Measurements from ENCODE around the gene OGFOD3. TPM values are rescaled to one million over a fixed set of nuclear protein-coding genes. Genes with fewer than 3 reads are reported as not detected.
A peak's percentile ranks its signal among the peaks of the same experiment; 100 is the strongest.

The OGFOD3 gene
- total and polyA plus RNA-seq, 3 experiments from 2014 or later = 27.9 to 29.9 (median 28.4) TPM

GRCh38 chr17:82405051-82405450 is 13.3 kb downstream of the OGFOD3 start:
- Histone ChIP-seq H3K27me3 (ENCODE audit: insufficient read depth, low read length, poor library complexity, severe bottlenecking) (no peaks in the 10 kb centered on the region), H3K36me3 (ENCODE audit: insufficient read depth, low read length) (peaks cover 11% of the 10 kb centered on the region), H3K27ac (ENCODE audit: low read depth, low read length) (no peak overlapping the region), H3K4me1 (ENCODE audit: insufficient read depth, low read length) (peaks cover 14% of the 10 kb centered on the region), H3K4me3 (ENCODE audit: low read length) (no peak overlapping the region), H3K9me3 (ENCODE audit: low read length) (no peaks in the 10 kb centered on the region)
- peaks cover 0 to 44% (median 10%) of the 10 kb centered on the region in 3 donors for H3K36me3 Mint-ChIP-seq
- no peak overlapping the region for H3K4me3 Mint-ChIP-seq
- H3K4me1 Mint-ChIP-seq = peaks cover 12 to 20% (median 14%) of the 10 kb centered on the region in 3 donors
- no peak for DNase-seq
- H3K27ac Mint-ChIP-seq = no peak overlapping the region
- H3K9me3 Mint-ChIP-seq = no peaks in the 10 kb centered on the region
- H3K27me3 Mint-ChIP-seq = no peaks in the 10 kb centered on the region
- POLR2A ChIA-PET = no interaction called here
- CTCF ChIA-PET = no interaction called here

- Histone ChIP-seq H3K36me3 (ENCODE audit: insufficient read depth, low read length) (peaks cover 11% of the 10 kb centered on the region), H3K4me3 (ENCODE audit: low read length) (no peak overlapping the region), H3K27ac (ENCODE audit: low read depth, low read length) (no peak overlapping the region), H3K4me1 (ENCODE audit: insufficient read depth, low read length) (peaks cover 14% of the 10 kb centered on the region), H3K27me3 (ENCODE audit: insufficient read depth, low read length, poor library complexity, severe bottlenecking) (no peaks in the 10 kb centered on the region), H3K9me3 (ENCODE audit: low read length) (no peaks in the 10 kb centered on the region)
- Mint-ChIP-seq H3K27ac (peak overlapping the region in 1 of 8 donors; percentile 33), H3K27me3 (no peaks in the 10 kb centered on the region), H3K36me3 (peaks cover 0 to 40% (median 7%) of the 10 kb centered on the region in 3 donors), H3K4me3 (no peak overlapping the region), H3K4me1 (peaks cover 11 to 20% (median 14%) of the 10 kb centered on the region in 3 donors), H3K9me3 (no peaks in the 10 kb centered on the region)
- no peak for DNase-seq
- ChIA-PET POLR2A (no interaction called here), CTCF (no interaction called here)
Measured at GRCh38 chr17:82403662-82404660, 14.4 kb downstream of the OGFOD3 start.

- ChIA-PET POLR2A (no interaction called here), CTCF (interaction anchor here (1.6 kb wide), 1 partner anchor 15 kb away, joined by 3 read pairs; the partner anchor contains the start of gene HEXD)
- no peaks in the 10 kb centered on the region for H3K27me3 Mint-ChIP-seq
Measured at GRCh38 chr17:82402865-82403264, 15.5 kb downstream of the OGFOD3 start.

GRCh38 chr17:82400830-82401229 is 17.6 kb downstream of the OGFOD3 start:
- H3K27ac Mint-ChIP-seq = peak overlapping the region; percentile 14 to 95 (median 64)
- Histone ChIP-seq H3K27ac (ENCODE audit: low read depth, low read length) (no peak overlapping the region), H3K36me3 (ENCODE audit: insufficient read depth, low read length) (peaks cover 11% of the 10 kb centered on the region), H3K9me3 (ENCODE audit: low read length) (no peaks in the 10 kb centered on the region), H3K4me1 (ENCODE audit: insufficient read depth, low read length) (peaks cover 14% of the 10 kb centered on the region), H3K27me3 (ENCODE audit: insufficient read depth, low read length, poor library complexity, severe bottlenecking) (no peaks in the 10 kb centered on the region), H3K4me3 (ENCODE audit: low read length) (peak overlapping the region; percentile 43)
- H3K4me1 Mint-ChIP-seq = peaks cover 11 to 17% (median 14%) of the 10 kb centered on the region in 3 donors
- no peaks in the 10 kb centered on the region for H3K27me3 Mint-ChIP-seq
- DNase-seq = peak; percentile 29 to 63 (median 41)
- no peaks in the 10 kb centered on the region for H3K9me3 Mint-ChIP-seq
- POLR2A ChIA-PET = interaction anchor here (0.7 kb wide), 1 partner anchor 204 kb away, joined by 4 read pairs; no protein-coding TSS in a partner anchor
- CTCF ChIA-PET = no interaction called here
- H3K4me3 Mint-ChIP-seq = peak overlapping the region; percentile 21 to 94 (median 82)
- H3K36me3 Mint-ChIP-seq = peaks cover 0 to 32% (median 6%) of the 10 kb centered on the region in 3 donors

More at GRCh38 chr17:82402865-82403264, 15.5 kb downstream of the OGFOD3 start:
- Mint-ChIP-seq H3K9me3 (no peaks in the 10 kb centered on the region), H3K36me3 (peaks cover 0 to 33% (median 6%) of the 10 kb centered on the region in 3 donors), H3K4me3 (no peak overlapping the region), H3K27ac (no peak overlapping the region), H3K4me1 (peaks cover 11 to 20% (median 14%) of the 10 kb centered on the region in 3 donors)
- Histone ChIP-seq H3K27ac (ENCODE audit: low read depth, low read length) (no peak overlapping the region), H3K4me1 (ENCODE audit: insufficient read depth, low read length) (peaks cover 14% of the 10 kb centered on the region), H3K36me3 (ENCODE audit: insufficient read depth, low read length) (peaks cover 11% of the 10 kb centered on the region), H3K9me3 (ENCODE audit: low read length) (no peaks in the 10 kb centered on the region), H3K4me3 (ENCODE audit: low read length) (no peak overlapping the region), H3K27me3 (ENCODE audit: insufficient read depth, low read length, poor library complexity, severe bottlenecking) (no peaks in the 10 kb centered on the region)
- no peak for DNase-seq

GRCh38 chr17:82400206-82400605 is 18.2 kb downstream of the OGFOD3 start:
- Histone ChIP-seq H3K4me1 (ENCODE audit: insufficient read depth, low read length) (peaks cover 14% of the 10 kb centered on the region), H3K4me3 (ENCODE audit: low read length) (no peak overlapping the region), H3K9me3 (ENCODE audit: low read length) (no peaks in the 10 kb centered on the region), H3K27ac (ENCODE audit: low read depth, low read length) (no peak overlapping the region), H3K36me3 (ENCODE audit: insufficient read depth, low read length) (peaks cover 11% of the 10 kb centered on the region), H3K27me3 (ENCODE audit: insufficient read depth, low read length, poor library complexity, severe bottlenecking) (no peaks in the 10 kb centered on the region)
- no peaks in the 10 kb centered on the region for H3K27me3 Mint-ChIP-seq
- DNase-seq = no peak
- H3K9me3 Mint-ChIP-seq = no peaks in the 10 kb centered on the region
- H3K27ac Mint-ChIP-seq = no peak overlapping the region
- CTCF ChIA-PET = interaction anchor here (2.1 kb wide), 1 partner anchor 48 kb away, joined by 6 read pairs; no protein-coding TSS in a partner anchor
- H3K36me3 Mint-ChIP-seq = peaks cover 0 to 32% (median 5%) of the 10 kb centered on the region in 3 donors
- POLR2A ChIA-PET = no interaction called here
- peaks cover 11 to 17% (median 14%) of the 10 kb centered on the region in 3 donors for H3K4me1 Mint-ChIP-seq
- H3K4me3 Mint-ChIP-seq = no peak overlapping the region

- Histone ChIP-seq H3K27ac (ENCODE audit: low read depth, low read length) (no peak overlapping the region), H3K4me1 (ENCODE audit: insufficient read depth, low read length) (peaks cover 14% of the 10 kb centered on the region), H3K4me3 (ENCODE audit: low read length) (no peak overlapping the region), H3K27me3 (ENCODE audit: insufficient read depth, low read length, poor library complexity, severe bottlenecking) (no peaks in the 10 kb centered on the region), H3K36me3 (ENCODE audit: insufficient read depth, low read length) (peaks cover 11% of the 10 kb centered on the region), H3K9me3 (ENCODE audit: low read length) (no peaks in the 10 kb centered on the region)
- ChIA-PET CTCF (interaction anchor here (0.7 to 2.1 kb wide), 2 partner anchors 47 to 56 kb away, joined by 3 to 6 read pairs; no protein-coding TSS in a partner anchor), POLR2A (no interaction called here)
- Mint-ChIP-seq H3K36me3 (peaks cover 0 to 34% (median 4%) of the 10 kb centered on the region in 3 donors), H3K27me3 (no peaks in the 10 kb centered on the region), H3K4me1 (peaks cover 11 to 17% (median 14%) of the 10 kb centered on the region in 3 donors), H3K4me3 (no peak overlapping the region), H3K9me3 (no peaks in the 10 kb centered on the region), H3K27ac (peak overlapping the region in 1 of 8 donors; percentile 92)
- DNase-seq = no peak
Measured at GRCh38 chr17:82399601-82400101, 18.7 kb downstream of the OGFOD3 start.

- Mint-ChIP-seq H3K27ac (no peak overlapping the region), H3K36me3 (peaks cover 0 to 37% (median 4%) of the 10 kb centered on the region in 3 donors), H3K9me3 (no peaks in the 10 kb centered on the region), H3K4me3 (no peak overlapping the region), H3K4me1 (peaks cover 11 to 17% (median 14%) of the 10 kb centered on the region in 3 donors), H3K27me3 (no peaks in the 10 kb centered on the region)
- no peaks in the 10 kb centered on the region for H3K9me3 ChIP-seq (ENCODE audit: low read length)
- DNase-seq = no peak
- CTCF ChIA-PET = interaction anchor here (0.7 to 2.1 kb wide), 2 partner anchors 46 to 56 kb away, joined by 3 to 6 read pairs; no protein-coding TSS in a partner anchor
- no peak overlapping the region for H3K27ac ChIP-seq (ENCODE audit: low read depth, low read length)
- peaks cover 14% of the 10 kb centered on the region for H3K4me1 ChIP-seq (ENCODE audit: insufficient read depth, low read length)
- POLR2A ChIA-PET = no interaction called here
- H3K36me3 ChIP-seq (ENCODE audit: insufficient read depth, low read length) = peaks cover 7% of the 10 kb centered on the region
- H3K4me3 ChIP-seq (ENCODE audit: low read length) = no peak overlapping the region
- no peaks in the 10 kb centered on the region for H3K27me3 ChIP-seq (ENCODE audit: insufficient read depth, low read length, poor library complexity, severe bottlenecking)
Measured at GRCh38 chr17:82399041-82399441, 19.3 kb downstream of the OGFOD3 start.

Measured in CD8-positive, alpha-beta memory T cell (primary cell).